Lower lobe of right lung (tissue), 2 donors: ENCODE measurements around the gene CTNND2. TPM values are rescaled to one million over a fixed set of nuclear protein-coding genes. Genes with fewer than 3 reads are reported as not detected.
A peak's percentile ranks its signal among the peaks of the same experiment; 100 is the strongest.

Experiments used
- ATAC-seq, 2 donors: fragments of 200-7000 bp; cut with Tn5 transposase; one replicate each; pipeline ENCODE4 v1.9.1; 2020 to 2022; ENCODE audit warnings: mild to moderate bottlenecking in 2 of 2, moderate library complexity in 2 of 2
- DNase-seq: peaks from one replicate; pipeline ENCODE4 v3.0.0-alpha.2; 2020
- H3K27ac ChIP-seq: fragments of 200-600 bp; one replicate; pipeline ENCODE4 v1.8.0; 2022
- H3K27me3 ChIP-seq: fragments of 200-600 bp; one replicate; pipeline ENCODE4 v1.8.0; 2022; ENCODE audit warnings: low read depth
- H3K36me3 ChIP-seq: fragments of 200-600 bp; one replicate; pipeline ENCODE4 v1.8.0; 2022; ENCODE audit warnings: mild to moderate bottlenecking
- H3K4me1 ChIP-seq: fragments of 200-600 bp; one replicate; pipeline ENCODE4 v1.8.0; 2022
- H3K4me3 ChIP-seq: fragments of 200-600 bp; one replicate; pipeline ENCODE4 v1.8.0; 2022; ENCODE audit warnings: mild to moderate bottlenecking
- H3K9me3 ChIP-seq: fragments of 200-600 bp; one replicate; pipeline ENCODE4 v1.8.0; 2022
- intact Hi-C: fragments of 100-400 bp; cut with DNase I; formaldehyde crosslinking; loops from one replicate; pipeline ENCODE4 v1.11.0; 2022
- total RNA-seq: library from RNA; stranded (reverse); fragmentation: NEBNext Ultra II Directional; extraction: Animal tissue kit (Norgen Biotek cat#: 25700); gene quantifications from one replicate; pipeline ENCODE4 v1.2.1, GENCODE V29; 2021
- TF ChIP-seq, protein P1 (sequence below): fragments of 200-600 bp; IDR thresholded peaks from one replicate; pipeline ENCODE4 v1.8.0; 2022; ENCODE audit warnings: antibody characterized with exemption, mild to moderate bottlenecking
- donor health status: DM: no; HTN: yes; CAD: no; lungs with severe emphysema.

Gene CTNND2
- total RNA-seq, 1 donor from 2014 or later = 6.0 TPM

DNA sequence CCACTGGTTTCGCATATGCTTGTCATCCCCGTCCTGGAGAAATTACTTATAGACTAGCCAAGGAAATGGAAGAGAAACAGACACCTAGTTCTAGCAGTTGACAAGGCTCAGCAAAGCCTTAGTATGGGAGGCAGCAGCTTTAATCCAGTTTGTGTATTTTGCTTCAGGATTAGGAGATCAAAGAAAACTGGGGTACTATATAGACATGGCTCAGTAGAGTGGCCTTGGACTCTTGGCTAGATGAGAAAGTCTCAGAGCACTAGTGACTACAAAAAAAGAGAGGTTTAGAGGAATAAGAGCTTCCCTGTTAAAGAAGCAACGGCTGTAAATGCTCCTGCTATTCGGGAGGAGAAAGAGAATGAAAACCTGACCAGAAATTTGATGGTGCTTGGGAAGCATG is 349.1 kb downstream of the CTNND2 start:
- DNase-seq (no peak), ATAC-seq (no peak)
- TF ChIP-seq, protein P1, sequence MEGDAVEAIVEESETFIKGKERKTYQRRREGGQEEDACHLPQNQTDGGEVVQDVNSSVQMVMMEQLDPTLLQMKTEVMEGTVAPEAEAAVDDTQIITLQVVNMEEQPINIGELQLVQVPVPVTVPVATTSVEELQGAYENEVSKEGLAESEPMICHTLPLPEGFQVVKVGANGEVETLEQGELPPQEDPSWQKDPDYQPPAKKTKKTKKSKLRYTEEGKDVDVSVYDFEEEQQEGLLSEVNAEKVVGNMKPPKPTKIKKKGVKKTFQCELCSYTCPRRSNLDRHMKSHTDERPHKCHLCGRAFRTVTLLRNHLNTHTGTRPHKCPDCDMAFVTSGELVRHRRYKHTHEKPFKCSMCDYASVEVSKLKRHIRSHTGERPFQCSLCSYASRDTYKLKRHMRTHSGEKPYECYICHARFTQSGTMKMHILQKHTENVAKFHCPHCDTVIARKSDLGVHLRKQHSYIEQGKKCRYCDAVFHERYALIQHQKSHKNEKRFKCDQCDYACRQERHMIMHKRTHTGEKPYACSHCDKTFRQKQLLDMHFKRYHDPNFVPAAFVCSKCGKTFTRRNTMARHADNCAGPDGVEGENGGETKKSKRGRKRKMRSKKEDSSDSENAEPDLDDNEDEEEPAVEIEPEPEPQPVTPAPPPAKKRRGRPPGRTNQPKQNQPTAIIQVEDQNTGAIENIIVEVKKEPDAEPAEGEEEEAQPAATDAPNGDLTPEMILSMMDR = no peak
- Histone ChIP-seq H3K36me3 (no peaks in the 10 kb centered on the region), H3K4me1 (no peaks in the 10 kb centered on the region), H3K27ac (no peak overlapping the region), H3K27me3 (no peaks in the 10 kb centered on the region), H3K4me3 (no peak overlapping the region), H3K9me3 (no peaks in the 10 kb centered on the region)
- intact Hi-C loops = no loop called here

DNA sequence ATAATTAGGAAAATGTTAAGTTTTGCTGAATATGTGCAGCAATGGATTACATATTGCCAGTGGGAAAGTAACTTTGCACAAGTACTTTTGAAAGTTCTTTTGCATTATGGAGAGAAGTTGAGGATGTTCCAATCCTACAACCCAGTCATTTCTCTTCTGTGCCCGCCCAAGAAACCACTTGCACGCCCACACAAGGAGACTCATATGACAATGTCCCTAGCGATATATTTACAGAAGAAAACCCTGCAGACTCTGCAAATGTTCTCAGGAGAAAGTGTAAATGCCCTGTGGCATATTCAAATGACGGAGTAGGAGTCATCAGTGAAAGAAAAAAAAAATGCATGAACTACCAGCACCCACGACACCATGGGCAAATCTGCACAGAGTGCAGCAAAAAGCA is 356.5 kb downstream of the CTNND2 start:
- intact Hi-C loops = no loop called here
- ATAC-seq (no peak), DNase-seq (no peak)
- Histone ChIP-seq H3K4me3 (no peak overlapping the region), H3K27me3 (no peaks in the 10 kb centered on the region), H3K4me1 (no peaks in the 10 kb centered on the region), H3K27ac (no peak overlapping the region), H3K9me3 (no peaks in the 10 kb centered on the region), H3K36me3 (no peaks in the 10 kb centered on the region)
- TF ChIP-seq, protein P1 = no peak

DNA sequence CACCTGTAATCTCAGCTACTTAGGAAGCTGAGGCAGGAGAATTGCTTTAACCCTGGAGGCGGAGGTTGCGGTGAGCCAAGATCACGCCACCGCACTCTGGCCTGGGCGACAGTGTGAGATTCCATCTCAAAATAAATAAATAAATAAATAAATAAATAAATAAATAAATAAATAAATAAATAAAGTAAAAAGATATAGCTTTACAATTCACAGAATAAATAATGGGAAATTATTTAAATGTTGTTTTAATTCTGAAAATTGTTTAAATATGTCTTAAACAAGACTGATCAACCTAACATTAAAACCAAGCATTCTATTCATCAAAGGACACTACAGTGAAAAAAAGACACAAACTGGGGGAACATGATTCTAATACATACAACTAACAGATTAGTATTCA is 357.1 kb downstream of the CTNND2 start:
- H3K27me3 ChIP-seq = no peaks in the 10 kb centered on the region
- H3K4me1 ChIP-seq = no peaks in the 10 kb centered on the region
- H3K9me3 ChIP-seq = no peaks in the 10 kb centered on the region
- TF ChIP-seq, protein P1 = no peak
- H3K4me3 ChIP-seq = no peak overlapping the region
- no peaks in the 10 kb centered on the region for H3K36me3 ChIP-seq
- no peak overlapping the region for H3K27ac ChIP-seq
- no peak for DNase-seq
- no peak for ATAC-seq
- intact Hi-C loops = no loop called here

DNA sequence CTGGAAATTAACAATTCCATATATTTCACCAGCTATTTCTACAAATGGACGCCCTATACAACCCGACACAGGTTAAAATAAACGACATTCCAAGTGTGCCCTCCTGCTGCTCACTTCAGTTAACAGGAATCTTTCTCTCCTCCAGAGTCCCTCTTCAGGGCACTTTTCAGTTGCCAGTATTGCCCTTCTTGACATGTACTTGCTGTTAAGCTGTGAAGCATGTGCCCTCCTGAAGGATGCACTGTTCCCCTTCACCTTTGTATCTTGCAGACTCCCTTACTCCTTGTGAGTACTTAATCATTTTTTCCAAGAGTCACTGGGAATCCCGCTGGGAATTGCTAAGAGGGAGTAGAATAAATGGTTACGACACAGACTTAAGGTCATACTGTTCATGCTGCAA is 364.1 kb downstream of the CTNND2 start:
- Histone ChIP-seq H3K4me3 (no peak overlapping the region), H3K9me3 (no peaks in the 10 kb centered on the region), H3K36me3 (no peaks in the 10 kb centered on the region), H3K4me1 (no peaks in the 10 kb centered on the region), H3K27me3 (no peaks in the 10 kb centered on the region), H3K27ac (no peak overlapping the region)
- ATAC-seq = no peak
- TF ChIP-seq, protein P1 = no peak
- intact Hi-C loops = no loop called here
- no peak for DNase-seq

DNA sequence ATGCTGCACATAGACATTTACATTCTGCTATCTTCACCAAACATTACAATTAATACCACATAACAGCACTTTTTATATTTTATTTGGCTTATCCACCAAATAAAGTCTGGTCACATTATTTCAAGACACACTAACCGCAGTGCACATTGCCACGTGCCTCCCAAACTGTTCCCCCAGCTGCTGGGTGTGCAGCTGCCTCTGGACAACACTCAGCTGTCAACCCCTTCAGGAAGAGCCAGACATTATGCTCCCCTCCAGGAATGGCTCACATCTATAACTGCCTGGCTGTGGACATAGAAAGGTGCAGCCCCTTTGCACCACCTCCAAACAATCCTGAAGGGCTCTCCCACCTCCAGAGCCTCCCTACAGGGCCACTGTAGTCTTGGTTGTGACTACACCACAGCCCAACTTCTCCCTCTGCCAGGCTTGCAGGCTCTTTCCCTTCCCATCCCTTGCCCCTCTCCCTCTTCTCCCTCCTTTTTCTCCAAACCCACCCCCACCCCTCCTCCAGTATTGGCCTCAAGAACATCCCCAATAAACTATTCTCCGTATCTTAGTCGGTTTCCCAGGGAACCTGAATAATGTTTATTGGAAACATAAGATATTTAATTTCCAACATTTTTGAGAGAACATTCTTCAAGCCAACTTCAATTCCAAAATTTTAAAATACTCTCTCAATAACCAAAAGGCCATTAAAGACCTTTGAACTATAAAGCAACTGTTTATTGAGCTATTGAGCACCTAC is 372.3 kb downstream of the CTNND2 start:
- intact Hi-C loops = no loop called here
- Histone ChIP-seq H3K27ac (no peak overlapping the region), H3K9me3 (no peaks in the 10 kb centered on the region), H3K27me3 (no peaks in the 10 kb centered on the region), H3K36me3 (no peaks in the 10 kb centered on the region), H3K4me1 (no peaks in the 10 kb centered on the region), H3K4me3 (no peak overlapping the region)
- TF ChIP-seq, protein P1 = no peak
- DNase-seq = no peak
- ATAC-seq = peak in 1 of 2 donors; percentile 46
